HCT116 (cell line): ENCODE results near the gene CFL1. TPM values are rescaled to one million over a fixed set of nuclear protein-coding genes. Genes with fewer than 3 reads are reported as not detected.
"Not testable (repeated sequence)": the region's sequence is repeated elsewhere in the genome, so short reads cannot be mapped to it uniquely, and the experiment has no call there.

Source experiments
- ATAC-seq: fragments of 200-7000 bp; cut with Tn5 transposase; 2 replicates; pipeline ENCODE4 v1.9.1; 2020; ENCODE audit warnings: mild to moderate bottlenecking, moderate library complexity
- BruUV-seq: library from RNA; stranded (reverse); fragments of 400-500 nt; replicated peaks from 2 replicates; lab custom pipeline; 2021; lab: Mats Ljungman, UMichigan
- CTCF ChIA-PET: fragments of 300-600 bp; sonication (Branson Sonifier 250); formaldehyde crosslinking; loops from one replicate; lab custom pipeline; 2021; ENCODE audit warnings: antibody characterized with exemption; lab: Charles Lee
- POLR2A ChIA-PET: fragments of 300-600, 350-600 bp; sonication (Branson Sonifier 250); formaldehyde crosslinking; loops from one replicate; lab custom pipeline; 2021; ENCODE audit warnings: antibody characterized with exemption; lab: Charles Lee
- RAD21 ChIA-PET, 2 experiments: fragments of 300-600 bp; sonication (Branson Sonifier 250); formaldehyde crosslinking; loops; one replicate each; lab custom pipeline; 2023; ENCODE audit warnings: low total read pairs in 2 of 2; ENCODE audit not compliant: uncharacterized antibody in 2 of 2, unreplicated experiment in 2 of 2, low non-redundant PET in 1 of 2; lab: Charles Lee
- DNase-seq: peaks from one replicate; pipeline ENCODE4 v3.0.0-alpha.2; 2010; ENCODE audit warnings: low read depth, low spot score
- H2AFZ ChIP-seq: fragments of 200-600 bp; shearing (Covaris generic), sonication (generic); 2 replicates; pipeline ENCODE4 v1.6.1; 2017; ENCODE audit warnings: low read depth, mixed run types, mixed read lengths, antibody characterized with exemption, low read length; ENCODE audit not compliant: poor library complexity, severe bottlenecking
- H3K27ac ChIP-seq: 2 replicates; pipeline ENCODE4 v1.5.1; 2012; ENCODE audit warnings: low read depth, low read length
- H3K27me3 ChIP-seq: fragments of 200-600 bp; sonication (generic); 2 replicates; pipeline ENCODE4 v1.6.1; 2016; ENCODE audit warnings: mixed run types, low read length, mixed read lengths; ENCODE audit not compliant: insufficient read depth
- H3K36me3 ChIP-seq, 2 experiments: fragments of 200-500 bp in 1 of 2; fragments of 200-600 bp in 1 of 2; sonication (Bioruptor generic) in 1 of 2; sonication (generic) in 1 of 2; 2 replicates each; pipeline versions ENCODE4 v1.5.1 to v1.6.1; 2014 to 2016; ENCODE audit warnings: low read length in 2 of 2, inconsistent platforms in 1 of 2, mixed read lengths in 1 of 2, mixed run types in 1 of 2; ENCODE audit not compliant: insufficient read depth in 2 of 2, control insufficient read depth in 1 of 2
- H3K4me1 ChIP-seq, 2 experiments: fragments of 200-600 bp in 1 of 2; sonication (generic) in 1 of 2; 2 replicates each; pipeline versions ENCODE4 v1.5.1 to v1.6.1; 2012 to 2017; ENCODE audit warnings: low read length in 2 of 2, inconsistent platforms in 1 of 2, mild to moderate bottlenecking in 1 of 2, mixed read lengths in 1 of 2, mixed run types in 1 of 2, moderate library complexity in 1 of 2; ENCODE audit not compliant: insufficient read depth in 2 of 2, control insufficient read depth in 1 of 2
- H3K4me2 ChIP-seq: fragments of 200-600 bp; sonication (generic); 2 replicates; pipeline ENCODE4 v1.6.1; 2017; ENCODE audit warnings: mixed run types, low read length, mixed read lengths
- H3K4me3 ChIP-seq, 2 experiments: fragments of 200-600 bp in 1 of 2; sonication (generic) in 1 of 2; replicated peaks in 1 of 2; 2 replicates each; pipeline ENCODE4 v1.5.1; 2011 to 2016; ENCODE audit warnings: low read length in 2 of 2, control low read depth in 1 of 2, low read depth in 1 of 2, mild to moderate bottlenecking in 1 of 2, mixed read lengths in 1 of 2, mixed run types in 1 of 2
- H3K79me2 ChIP-seq: fragments of 200-600 bp; sonication (generic); 2 replicates; pipeline ENCODE4 v1.6.1; 2017; ENCODE audit warnings: mild to moderate bottlenecking, mixed run types, low read length, moderate library complexity, mixed read lengths; ENCODE audit not compliant: insufficient read depth
- H3K9ac ChIP-seq: fragments of 200-600 bp; sonication (generic); 2 replicates; pipeline ENCODE4 v1.6.1; 2016; ENCODE audit warnings: low read length, mixed read lengths
- H3K9me2 ChIP-seq: fragments of 200-600 bp; sonication (generic), shearing (Covaris generic); 2 replicates; pipeline ENCODE4 v1.6.1; 2017; ENCODE audit warnings: mixed run types, mild to moderate bottlenecking, moderate library complexity; ENCODE audit not compliant: insufficient read depth
- H3K9me3 ChIP-seq, 2 experiments: fragments of 200-500 bp in 1 of 2; fragments of 200-600 bp in 1 of 2; sonication (Bioruptor generic) in 1 of 2; sonication (generic) in 1 of 2; 2 replicates each; pipeline ENCODE4 v1.6.1; 2014 to 2017; ENCODE audit warnings: low read length in 2 of 2, mixed read lengths in 2 of 2, inconsistent platforms in 1 of 2, low read depth in 1 of 2, mild to moderate bottlenecking in 1 of 2, mixed run types in 1 of 2, moderate library complexity in 1 of 2; ENCODE audit not compliant: control insufficient read depth in 1 of 2, insufficient read depth in 1 of 2
- H4K20me1 ChIP-seq: fragments of 200-600 bp; sonication (generic), shearing (Covaris generic); 2 replicates; pipeline ENCODE4 v1.6.1; 2017; ENCODE audit warnings: mixed run types, mild to moderate bottlenecking, moderate library complexity; ENCODE audit not compliant: insufficient read depth
- ZBTB33 ChIP-seq: IDR thresholded peaks from 2 replicates; pipeline ENCODE4 v1.6.1; 2011; ENCODE audit warnings: mild to moderate bottlenecking, low read length, moderate library complexity; ENCODE audit not compliant: insufficient replicate concordance; ENCODE audit errors: extremely low read depth
- intact Hi-C: fragments of 100-400 bp; cut with micrococcal nuclease; formaldehyde crosslinking; loops from 2 replicates; pipeline ENCODE4 v1.10.0; 2022
- total RNA-seq: library from RNA; stranded (reverse); gene quantifications from one replicate; pipeline ENCODE4 v1.2.1, GENCODE V29; 2021; ENCODE audit not compliant: unreplicated experiment

The CFL1 gene
- total RNA-seq, 1 experiment from 2014 or later = 1,270 TPM

- ChIA-PET POLR2A (interaction anchor here (1.2 to 8.5 kb wide), 10 partner anchors 10 to 171 kb away, joined by 3 to 124 read pairs (median 19); partner anchors contain the start of genes AP5B1, CFL1, FOSL1 and MUS81), RAD21 (interaction anchor here (1.1 to 1.2 kb wide), 2 partner anchors 23 to 24 kb away, joined by 3 read pairs; no protein-coding TSS in a partner anchor), CTCF (interaction anchor here (0.8 to 6.5 kb wide), 8 partner anchors 8 to 331 kb away, joined by 3 to 82 read pairs (median 4); partner anchors contain the start of genes CFL1, FOSL1 and MUS81)
- peak overlapping the region; percentile 53 to 92 for H3K4me3 ChIP-seq
- H4K20me1 ChIP-seq = peaks cover 25% of the 10 kb centered on the region; the same call in 1 of the 2 replicates
- H3K27me3 ChIP-seq, H2AFZ ChIP-seq, H3K9me3 ChIP-seq, BruUV-seq, H3K9me2 ChIP-seq, intact Hi-C loops, DNase-seq: not testable (repeated sequence)
- ATAC-seq = peak; percentile 4
- TF ChIP-seq ZBTB33 = peak; percentile 22
- H3K36me3 ChIP-seq = peaks cover 10 to 34% of the 10 kb centered on the region in 2 experiments; a peak in 3 of 4 replicates
- peak overlapping the region; percentile 87 for H3K9ac ChIP-seq
- H3K4me1 ChIP-seq = peaks cover 11 to 87% of the 10 kb centered on the region in 2 experiments
- H3K27ac ChIP-seq = peak overlapping the region; percentile 97
- peaks cover 66% of the 10 kb centered on the region for H3K79me2 ChIP-seq
- peak overlapping the region; percentile 98 for H3K4me2 ChIP-seq
Measured at GRCh38 chr11:65892137-65892540, 34.2 kb upstream of the CFL1 start.
